ENCODE data around the gene RAPGEF4.
A peak's percentile ranks its signal among the peaks of the same experiment; 100 is the strongest.

RAPGEF4 gene

DNA sequence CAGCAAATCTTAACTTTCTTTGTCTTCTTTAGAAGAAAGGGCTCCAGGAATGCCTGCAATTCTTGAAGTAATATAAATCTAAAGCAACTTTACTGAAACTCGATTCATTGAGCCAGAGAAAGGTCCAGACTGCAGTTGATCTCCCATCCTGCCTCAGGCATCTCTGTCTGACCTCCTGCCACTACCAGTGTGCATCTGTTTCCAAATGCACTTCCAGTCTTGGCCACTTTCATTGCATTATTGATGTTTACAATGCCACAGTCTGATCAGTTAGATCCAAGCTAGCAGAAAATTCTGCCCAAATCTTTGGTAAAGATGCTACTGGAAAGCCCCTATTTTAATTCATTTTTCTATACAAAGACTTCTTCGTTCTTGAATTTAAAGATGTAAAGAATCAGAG is 158.0 kb downstream of the RAPGEF4 start:
- Histone ChIP-seq H3K79me1 (ENCODE audit: low read depth, low read length) (no peaks in the 10 kb centered on the region), H3K4me2 (ENCODE audit: insufficient read depth, low read length, poor library complexity, severe bottlenecking) (no peak overlapping the region), H3K4ac (ENCODE audit: low read length) (no peak overlapping the region), H4K91ac (ENCODE audit: low read depth, low read length, poor library complexity) (no peak overlapping the region), H3K4me1 (ENCODE audit: control insufficient read depth in 2 of 2, insufficient read depth in 1 of 2, low read depth in 1 of 2, low read length in 2 of 2) (no peaks in the 10 kb centered on the region), H3K18ac (ENCODE audit: low read length) (no peak overlapping the region), H3K14ac (ENCODE audit: low read length) (no peak overlapping the region), H3K36me3 (replicated peaks in 1 of 2; ENCODE audit: control insufficient read depth in 2 of 2, insufficient read depth in 2 of 2, low read length in 2 of 2) (no peaks in the 10 kb centered on the region), H4K8ac (ENCODE audit: low read depth, low read length) (no peak overlapping the region), H3K4me3 (ENCODE audit: low read length in 2 of 2) (no peak overlapping the region), H2AK5ac (ENCODE audit: low read depth, low read length) (no peak overlapping the region), H3K9me3 (replicated peaks in 1 of 2; ENCODE audit: control insufficient read depth in 2 of 2, insufficient read depth in 1 of 2, low read depth in 1 of 2, low read length in 2 of 2) (no peaks in the 10 kb centered on the region), H2BK12ac (ENCODE audit: low read length) (no peak overlapping the region), H2BK15ac (ENCODE audit: low read length) (no peak overlapping the region), H3K27me3 (ENCODE audit: control insufficient read depth in 3 of 3, insufficient read depth in 3 of 3, low read depth in 1 of 3, low read length in 3 of 3) (peaks cover 0 to 7% (median 0%) of the 10 kb centered on the region in 3 experiments), H2BK5ac (ENCODE audit: low read length) (no peak overlapping the region), H3K27ac (replicated peaks; ENCODE audit: low read length) (no peak overlapping the region), H3K23ac (ENCODE audit: low read depth, low read length, poor library complexity) (no peak overlapping the region), H3K9ac (ENCODE audit: low read depth, low read length, poor library complexity) (no peak overlapping the region), H2BK120ac (ENCODE audit: low read depth, low read length) (no peak overlapping the region), H2AFZ (ENCODE audit: low read length) (no peak overlapping the region)
- no peak for DNase-seq (ENCODE audit: low spot score)
- no CpG with 5 or more reads among the region's 2 CpGs for WGBS, 2 donors (ENCODE audit: extremely low coverage in 2 of 2, insufficient read length in 2 of 2, insufficient replicate concordance in 1 of 2)

DNA sequence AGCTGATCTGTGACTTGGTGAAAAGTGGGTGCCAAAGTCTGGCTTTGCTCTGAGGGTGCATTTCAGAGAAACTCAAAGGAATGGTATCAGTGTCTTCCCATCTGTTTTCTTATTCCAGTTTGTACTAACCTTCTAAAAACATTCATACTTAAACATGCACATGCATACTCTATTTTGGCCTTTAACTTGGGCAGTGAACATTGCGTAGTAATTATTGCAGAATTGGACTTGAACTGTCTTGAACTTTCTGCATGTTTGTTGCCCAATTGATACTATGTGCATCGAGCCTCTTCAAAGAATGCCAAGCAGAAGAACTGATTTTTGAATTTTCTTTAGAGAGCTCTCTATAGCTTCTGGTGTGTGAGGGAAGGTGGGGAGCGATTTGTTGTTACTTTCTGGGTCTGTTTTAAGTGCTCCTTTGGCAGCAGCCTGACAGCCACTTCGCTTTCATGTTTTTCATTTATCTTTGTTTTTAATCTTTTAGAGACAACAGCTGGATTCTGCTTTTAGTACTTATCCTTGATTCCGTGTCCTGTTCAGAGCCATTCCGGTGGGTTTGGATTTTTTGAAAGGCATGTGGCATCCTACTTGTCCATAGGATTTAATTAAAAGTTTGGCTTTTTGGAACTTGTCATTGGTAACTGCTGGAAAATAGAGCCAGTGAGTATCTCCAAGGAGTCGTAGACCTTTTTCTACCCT is 159.2 kb downstream of the RAPGEF4 start:
- H3K27ac ChIP-seq (replicated peaks; ENCODE audit: low read length), result no peak overlapping the region
- no peaks in the 10 kb centered on the region for H3K9me3 ChIP-seq (replicated peaks in 1 of 2; ENCODE audit: control insufficient read depth in 2 of 2, insufficient read depth in 1 of 2, low read depth in 1 of 2, low read length in 2 of 2)
- H4K91ac ChIP-seq (ENCODE audit: low read depth, low read length, poor library complexity), result no peak overlapping the region
- no CpG with 5 or more reads among the region's 7 CpGs for WGBS, 2 donors (ENCODE audit: extremely low coverage in 2 of 2, insufficient read length in 2 of 2, insufficient replicate concordance in 1 of 2)
- H2AFZ ChIP-seq (ENCODE audit: low read length), result no peak overlapping the region
- DNase-seq (ENCODE audit: low spot score), result no peak
- no peak overlapping the region for H2BK120ac ChIP-seq (ENCODE audit: low read depth, low read length)
- H3K23ac ChIP-seq (ENCODE audit: low read depth, low read length, poor library complexity), result no peak overlapping the region
- H2BK12ac ChIP-seq (ENCODE audit: low read length), result no peak overlapping the region
- no peaks in the 10 kb centered on the region for H3K4me1 ChIP-seq (ENCODE audit: control insufficient read depth in 2 of 2, insufficient read depth in 1 of 2, low read depth in 1 of 2, low read length in 2 of 2)
- no peaks in the 10 kb centered on the region for H3K36me3 ChIP-seq (replicated peaks in 1 of 2; ENCODE audit: control insufficient read depth in 2 of 2, insufficient read depth in 2 of 2, low read length in 2 of 2)
- no peaks in the 10 kb centered on the region for H3K79me1 ChIP-seq (ENCODE audit: low read depth, low read length)
- no peak overlapping the region for H3K14ac ChIP-seq (ENCODE audit: low read length)
- no peak overlapping the region for H2BK5ac ChIP-seq (ENCODE audit: low read length)
- no peak overlapping the region for H3K9ac ChIP-seq (ENCODE audit: low read depth, low read length, poor library complexity)
- H2AK5ac ChIP-seq (ENCODE audit: low read depth, low read length), result no peak overlapping the region
- H2BK15ac ChIP-seq (ENCODE audit: low read length), result no peak overlapping the region
- no peak overlapping the region for H4K8ac ChIP-seq (ENCODE audit: low read depth, low read length)
- peaks cover 0 to 7% (median 0%) of the 10 kb centered on the region in 3 experiments for H3K27me3 ChIP-seq (ENCODE audit: control insufficient read depth in 3 of 3, insufficient read depth in 3 of 3, low read depth in 1 of 3, low read length in 3 of 3)
- H3K4ac ChIP-seq (ENCODE audit: low read length), result no peak overlapping the region
- H3K18ac ChIP-seq (ENCODE audit: low read length), result no peak overlapping the region
- H3K4me3 ChIP-seq (ENCODE audit: low read length in 2 of 2), result no peak overlapping the region
- H3K4me2 ChIP-seq (ENCODE audit: insufficient read depth, low read length, poor library complexity, severe bottlenecking), result no peak overlapping the region

DNA sequence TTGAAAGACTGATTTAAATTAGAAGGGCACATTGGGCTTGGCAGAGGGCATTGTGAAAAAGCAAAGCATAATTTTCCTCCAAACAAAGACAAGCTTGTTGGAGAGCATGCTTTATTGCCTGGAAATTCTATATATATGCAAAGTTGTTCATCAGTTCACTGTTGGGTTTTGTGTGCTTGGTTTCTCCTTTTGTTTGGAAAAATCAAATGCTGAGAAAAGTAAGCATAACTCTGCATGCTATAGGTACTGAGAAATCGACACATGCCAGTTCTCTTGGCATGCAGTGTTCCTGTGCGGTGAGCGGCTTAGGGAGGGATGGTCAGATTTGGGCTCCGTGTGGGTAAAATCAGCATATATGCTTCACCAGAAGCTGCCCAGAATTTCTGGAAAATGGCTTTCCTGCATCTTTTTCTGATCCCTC is 161.0 kb downstream of the RAPGEF4 start:
- no peak overlapping the region for H2BK5ac ChIP-seq (ENCODE audit: low read length)
- H3K23ac ChIP-seq (ENCODE audit: low read depth, low read length, poor library complexity), result no peak overlapping the region
- H2AK5ac ChIP-seq (ENCODE audit: low read depth, low read length), result no peak overlapping the region
- H4K8ac ChIP-seq (ENCODE audit: low read depth, low read length), result no peak overlapping the region
- H2AFZ ChIP-seq (ENCODE audit: low read length), result peak overlapping the region; percentile 26
- no peak overlapping the region for H2BK12ac ChIP-seq (ENCODE audit: low read length)
- no peak overlapping the region for H3K4me2 ChIP-seq (ENCODE audit: insufficient read depth, low read length, poor library complexity, severe bottlenecking)
- no peak overlapping the region for H3K27ac ChIP-seq (replicated peaks; ENCODE audit: low read length)
- no peak overlapping the region for H3K4ac ChIP-seq (ENCODE audit: low read length)
- no peaks in the 10 kb centered on the region for H3K79me1 ChIP-seq (ENCODE audit: low read depth, low read length)
- H4K91ac ChIP-seq (ENCODE audit: low read depth, low read length, poor library complexity), result no peak overlapping the region
- H3K36me3 ChIP-seq (replicated peaks in 1 of 2; ENCODE audit: control insufficient read depth in 2 of 2, insufficient read depth in 2 of 2, low read length in 2 of 2), result no peaks in the 10 kb centered on the region
- no peak overlapping the region for H3K9ac ChIP-seq (ENCODE audit: low read depth, low read length, poor library complexity)
- peaks cover 0 to 11% (median 0%) of the 10 kb centered on the region in 3 experiments for H3K27me3 ChIP-seq (ENCODE audit: control insufficient read depth in 3 of 3, insufficient read depth in 3 of 3, low read depth in 1 of 3, low read length in 3 of 3)
- no peak overlapping the region for H3K14ac ChIP-seq (ENCODE audit: low read length)
- no peak overlapping the region for H3K18ac ChIP-seq (ENCODE audit: low read length)
- no peaks in the 10 kb centered on the region for H3K9me3 ChIP-seq (replicated peaks in 1 of 2; ENCODE audit: control insufficient read depth in 2 of 2, insufficient read depth in 1 of 2, low read depth in 1 of 2, low read length in 2 of 2)
- no peak overlapping the region for H3K4me3 ChIP-seq (ENCODE audit: low read length in 2 of 2)
- no peak for DNase-seq (ENCODE audit: low spot score)
- H2BK120ac ChIP-seq (ENCODE audit: low read depth, low read length), result no peak overlapping the region
- no CpG with 5 or more reads among the region's 4 CpGs for WGBS, 2 donors (ENCODE audit: extremely low coverage in 2 of 2, insufficient read length in 2 of 2, insufficient replicate concordance in 1 of 2)
- no peak overlapping the region for H2BK15ac ChIP-seq (ENCODE audit: low read length)
- no peaks in the 10 kb centered on the region for H3K4me1 ChIP-seq (ENCODE audit: control insufficient read depth in 2 of 2, insufficient read depth in 1 of 2, low read depth in 1 of 2, low read length in 2 of 2)

DNA sequence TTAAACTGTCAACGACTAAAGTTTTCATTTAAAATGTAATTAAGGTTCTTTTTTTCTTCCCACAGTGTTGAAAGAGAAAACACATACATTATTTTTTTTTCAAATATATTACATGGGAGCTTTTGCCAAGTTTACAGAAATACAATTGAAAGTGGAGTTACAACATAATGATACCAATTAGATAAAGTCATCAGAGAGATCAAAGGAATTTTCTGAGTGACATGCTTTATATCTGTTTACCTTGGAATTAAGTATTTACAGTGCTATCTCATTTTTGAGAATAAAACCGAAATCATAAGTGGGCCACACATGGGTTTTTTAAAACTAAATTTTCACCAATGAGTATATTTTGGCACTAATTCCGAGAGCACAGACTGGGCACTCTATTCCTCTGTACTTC is 165.2 kb downstream of the RAPGEF4 start:
- Histone ChIP-seq H4K8ac (ENCODE audit: low read depth, low read length) (no peak overlapping the region), H2BK12ac (ENCODE audit: low read length) (no peak overlapping the region), H3K4ac (ENCODE audit: low read length) (no peak overlapping the region), H3K36me3 (replicated peaks in 1 of 2; ENCODE audit: control insufficient read depth in 2 of 2, insufficient read depth in 2 of 2, low read length in 2 of 2) (no peaks in the 10 kb centered on the region), H3K27me3 (ENCODE audit: control insufficient read depth in 3 of 3, insufficient read depth in 3 of 3, low read depth in 1 of 3, low read length in 3 of 3) (peaks cover 0 to 8% (median 0%) of the 10 kb centered on the region in 3 experiments), H3K9me3 (replicated peaks in 1 of 2; ENCODE audit: control insufficient read depth in 2 of 2, insufficient read depth in 1 of 2, low read depth in 1 of 2, low read length in 2 of 2) (no peaks in the 10 kb centered on the region), H3K27ac (replicated peaks; ENCODE audit: low read length) (no peak overlapping the region), H3K23ac (ENCODE audit: low read depth, low read length, poor library complexity) (no peak overlapping the region), H2AK5ac (ENCODE audit: low read depth, low read length) (no peak overlapping the region), H3K18ac (ENCODE audit: low read length) (no peak overlapping the region), H3K79me1 (ENCODE audit: low read depth, low read length) (no peaks in the 10 kb centered on the region), H3K4me3 (ENCODE audit: low read length in 2 of 2) (no peak overlapping the region), H3K9ac (ENCODE audit: low read depth, low read length, poor library complexity) (no peak overlapping the region), H3K4me2 (ENCODE audit: insufficient read depth, low read length, poor library complexity, severe bottlenecking) (no peak overlapping the region), H3K14ac (ENCODE audit: low read length) (no peak overlapping the region), H2BK15ac (ENCODE audit: low read length) (no peak overlapping the region), H4K91ac (ENCODE audit: low read depth, low read length, poor library complexity) (no peak overlapping the region), H2BK120ac (ENCODE audit: low read depth, low read length) (no peak overlapping the region), H3K4me1 (ENCODE audit: control insufficient read depth in 2 of 2, insufficient read depth in 1 of 2, low read depth in 1 of 2, low read length in 2 of 2) (no peaks in the 10 kb centered on the region), H2BK5ac (ENCODE audit: low read length) (no peak overlapping the region), H2AFZ (ENCODE audit: low read length) (no peak overlapping the region)
- DNase-seq (ENCODE audit: low spot score), result no peak
- WGBS, 2 donors (ENCODE audit: extremely low coverage in 2 of 2, insufficient read length in 2 of 2, insufficient replicate concordance in 1 of 2), result 100% methylated on average over 1 of the region's 3 CpGs; no CpG with 5 or more reads in 1 of the 2 donors
